Posterior vena cava (tissue), 2 donors: ENCODE results near the gene MYO7B. TPM values are rescaled to one million over a fixed set of nuclear protein-coding genes. Genes with fewer than 3 reads are reported as not detected.
"Not testable (repeated sequence)": the region's sequence is repeated elsewhere in the genome, so short reads cannot be mapped to it uniquely, and the experiment has no call there.

Experiments used
- DNase-seq: peaks from one replicate; pipeline ENCODE4 v3.0.0-alpha.2; 2020; ENCODE audit warnings: low spot score
- intact Hi-C, 2 donors: fragments of 100-400 bp; cut with DNase I; formaldehyde crosslinking; loops; one replicate each; pipeline versions ENCODE4 v1.14.1 to v1.14.2; 2022 to 2023
- total RNA-seq, 2 donors: library from RNA; stranded (reverse); fragmentation: NEBNext Ultra II Directional; extraction: Animal tissue kit (Norgen Biotek cat#: 25700); gene quantifications; one replicate each; pipeline ENCODE4 v1.2.1, GENCODE V29; 2021
- donor health status: DM: yes; HTN: yes; CAD: no.
- donor health status: DM: yes; HTN: yes; CAD: no.

Gene MYO7B
- total RNA-seq, 2 donors from 2014 or later: 0.67 to 0.79 TPM

GRCh38 chr2:127543013-127543501 lies 7.6 kb downstream of the MYO7B start:
- intact Hi-C loops, DNase-seq: not testable (repeated sequence)

- intact Hi-C loops: no loop called here
- peak; percentile 25 for DNase-seq
Measured at GRCh38 chr2:127545189-127545588, 9.7 kb downstream of the MYO7B start.

GRCh38 chr2:127545796-127546195 lies 10.3 kb downstream of the MYO7B start:
- intact Hi-C loops: no loop called here
- peak; percentile 60 for DNase-seq

GRCh38 chr2:127546797-127547196 lies 11.3 kb downstream of the MYO7B start:
- no peak for DNase-seq

GRCh38 chr2:127551221-127551930 lies 15.9 kb downstream of the MYO7B start:
- intact Hi-C loops: no loop called here

More at GRCh38 chr2:127546797-127547196, 11.3 kb downstream of the MYO7B start:
- intact Hi-C loops: no loop called here

GRCh38 chr2:127552336-127552735 lies 16.9 kb downstream of the MYO7B start:
- peak; percentile 36 for DNase-seq
- intact Hi-C loops: no loop called here

More at GRCh38 chr2:127551221-127551930, 15.9 kb downstream of the MYO7B start:
- DNase-seq: peak; percentile 52

GRCh38 chr2:127552846-127553245 lies 17.4 kb downstream of the MYO7B start:
- intact Hi-C loops: no loop called here
- DNase-seq: no peak

GRCh38 chr2:127558911-127559310 lies 23.4 kb downstream of the MYO7B start:
- peak; percentile 44 for DNase-seq
- intact Hi-C loops: no loop called here

GRCh38 chr2:127559454-127559853 lies 24.0 kb downstream of the MYO7B start:
- intact Hi-C loops: no loop called here
- peak; percentile 18 for DNase-seq

- DNase-seq: peak; percentile 75
- intact Hi-C loops: no loop called here
Measured at GRCh38 chr2:127560201-127560930, 24.9 kb downstream of the MYO7B start.

- intact Hi-C loops: no loop called here
- DNase-seq: no peak
Measured at GRCh38 chr2:127560931-127561280, 25.4 kb downstream of the MYO7B start.

GRCh38 chr2:127561371-127561770 lies 25.9 kb downstream of the MYO7B start:
- intact Hi-C loops: no loop called here
- peak; percentile 34 for DNase-seq

GRCh38 chr2:127562936-127563335 lies 27.5 kb downstream of the MYO7B start:
- DNase-seq: no peak
- intact Hi-C loops: no loop called here

GRCh38 chr2:127563458-127564428 lies 28.3 kb downstream of the MYO7B start:
- DNase-seq: peak; percentile 50
- intact Hi-C loops: no loop called here

GRCh38 chr2:127564429-127565260 lies 29.2 kb downstream of the MYO7B start:
- no peak for DNase-seq
- intact Hi-C loops: loop anchor here (5.0 kb wide), 2 partner anchors 192 to 487 kb away; no protein-coding TSS in a partner anchor

- no peak for DNase-seq
- intact Hi-C loops: loop anchor here (5.0 kb wide), 2 partner anchors 193 to 488 kb away; no protein-coding TSS in a partner anchor
Measured at GRCh38 chr2:127565261-127566138, 30.0 kb downstream of the MYO7B start.

GRCh38 chr2:127566139-127566417 lies 30.6 kb downstream of the MYO7B start:
- DNase-seq: peak; percentile 66
- intact Hi-C loops: loop anchor here (5.0 kb wide), 2 partner anchors 194 to 489 kb away; no protein-coding TSS in a partner anchor

GRCh38 chr2:127566576-127566975 lies 31.1 kb downstream of the MYO7B start:
- peak; percentile 69 for DNase-seq
- intact Hi-C loops: loop anchor here (5.0 kb wide), 2 partner anchors 194 to 489 kb away; no protein-coding TSS in a partner anchor
